HL-60/S4 treated with phorbol 12-myristate 13-acetate at 8.2 ng/mL for 4 days and 3 days (cell line): ENCODE data around the gene TEX19.

ENCODE experiments used
- in situ Hi-C: fragments of 300-500 bp; cut with MboI; formaldehyde crosslinking; loops from 2 replicates; pipeline ENCODE4 v1.15.0; 2022; ENCODE audit warnings: low sequenced_read_pairs

The TEX19 gene, protein sequence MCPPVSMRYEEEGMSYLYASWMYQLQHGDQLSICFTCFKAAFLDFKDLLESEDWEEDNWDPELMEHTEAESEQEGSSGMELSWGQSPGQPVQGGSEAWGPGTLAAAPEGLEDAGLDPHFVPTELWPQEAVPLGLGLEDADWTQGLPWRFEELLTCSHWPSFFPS

DNA sequence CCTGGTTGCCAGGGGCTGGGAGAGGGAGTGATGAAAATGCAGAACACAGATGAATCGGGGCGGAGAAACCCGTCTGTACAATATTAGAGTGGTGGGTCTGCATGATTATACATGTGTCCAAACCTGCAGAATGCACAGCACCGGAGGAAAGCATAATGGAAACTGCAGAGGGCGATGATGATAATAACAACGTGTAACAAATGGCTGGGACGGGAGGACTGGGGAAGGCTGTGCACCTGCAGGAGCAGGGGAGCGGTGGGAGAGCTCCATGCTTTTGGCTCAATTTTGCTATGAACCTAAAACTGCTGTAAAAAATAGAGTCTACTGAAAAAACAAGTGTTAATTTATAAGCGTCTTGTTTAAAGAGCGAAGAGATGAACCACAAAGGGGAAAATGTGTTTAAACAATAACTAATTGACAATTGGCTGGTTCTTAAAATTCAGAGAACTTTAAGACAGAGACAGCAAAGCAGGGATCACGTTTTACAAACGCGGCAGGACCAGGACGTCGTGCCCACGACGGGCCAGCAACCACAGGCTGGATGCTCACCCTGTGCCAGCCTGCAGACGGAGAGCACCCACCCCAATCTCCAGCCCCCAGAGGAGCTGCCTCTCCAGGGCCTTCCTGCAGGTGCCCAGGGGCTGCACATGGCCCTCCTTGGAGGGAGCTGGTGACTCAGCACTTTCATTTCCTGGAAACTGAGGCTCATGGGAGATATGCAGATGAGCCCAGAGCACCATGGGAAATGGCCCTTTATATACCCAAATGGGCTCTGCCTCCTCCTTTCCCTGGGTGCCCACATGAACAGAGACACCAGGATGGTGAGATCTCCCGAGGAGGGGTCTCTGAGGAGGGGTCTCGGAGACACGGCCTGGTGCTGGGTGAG is at the start of gene TEX19:
TSS of gene TEX19 (plus strand) at position 783 of the 886 bp plus-strand sequence. CDS start 2,904 bp downstream, outside the sequence.
- in situ Hi-C loops = no loop called here

DNA sequence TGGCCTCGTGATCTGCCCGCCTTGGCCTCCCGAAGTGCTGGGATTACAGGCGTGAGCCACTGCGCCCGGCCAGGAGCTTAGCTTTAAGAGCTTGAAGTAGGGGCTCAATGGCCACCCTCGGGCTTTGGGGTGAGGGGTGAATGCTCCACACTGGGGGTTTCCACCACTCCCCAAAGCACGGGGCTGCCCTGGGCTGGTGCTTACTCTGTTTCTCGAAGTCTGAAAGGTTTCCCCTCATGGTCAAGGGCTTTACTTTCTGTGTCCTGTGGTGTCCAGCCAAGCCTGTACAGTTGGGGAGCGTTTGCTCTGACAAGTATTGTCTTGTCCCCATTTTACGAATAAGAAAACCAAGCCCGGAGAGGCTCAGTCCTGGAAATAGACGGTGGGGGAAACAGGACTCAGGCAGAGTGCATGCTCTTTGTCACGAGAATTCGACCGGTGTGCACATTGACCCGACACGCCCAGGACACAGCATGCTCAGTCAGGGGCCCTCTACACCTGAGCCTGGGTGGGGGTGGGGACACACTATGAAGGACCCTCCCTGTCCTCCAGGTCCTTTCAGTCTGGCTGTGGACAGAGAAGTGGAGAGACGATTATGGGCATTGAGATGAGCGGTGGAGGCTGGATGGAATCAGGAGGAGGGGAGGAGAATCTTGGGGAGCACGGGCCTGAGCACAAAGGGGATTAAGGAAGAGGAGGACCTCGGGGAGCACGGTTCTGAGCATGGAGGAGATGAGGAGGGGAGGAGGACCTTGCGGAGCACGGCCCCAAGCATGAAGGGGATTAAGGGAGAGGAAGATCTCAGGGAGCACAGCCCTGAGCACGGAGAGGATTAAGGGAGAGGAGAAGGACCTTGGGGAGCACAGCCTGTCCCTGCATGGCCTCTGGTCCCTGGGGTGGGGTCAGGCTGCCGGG is 49.1 kb upstream of the TEX19 start:
- in situ Hi-C loops = no loop called here

DNA sequence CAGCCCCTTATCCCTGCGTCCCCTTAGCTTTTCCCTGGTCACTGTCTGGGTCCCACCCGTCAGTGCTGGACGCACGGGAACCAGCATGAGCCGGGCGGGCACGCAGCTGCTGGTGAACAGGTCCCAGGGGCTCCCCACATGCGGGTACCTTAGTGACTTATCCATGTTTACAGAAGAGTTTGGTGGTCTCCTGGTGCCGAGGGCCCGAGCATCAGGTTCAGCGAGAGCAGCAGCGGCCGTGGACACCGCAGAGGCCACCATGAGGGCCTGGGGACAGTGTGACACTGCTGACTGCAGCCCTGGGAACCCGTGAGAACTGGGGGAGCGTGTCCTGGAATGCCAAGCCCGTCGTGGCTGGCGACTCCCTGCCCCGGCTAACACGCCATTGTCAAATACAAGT is 48.2 kb upstream of the TEX19 start:
- in situ Hi-C loops = no loop called here

GRCh38 chr17:82311971-82312370 is 47.1 kb upstream of the TEX19 start:
- in situ Hi-C loops = no loop called here

DNA sequence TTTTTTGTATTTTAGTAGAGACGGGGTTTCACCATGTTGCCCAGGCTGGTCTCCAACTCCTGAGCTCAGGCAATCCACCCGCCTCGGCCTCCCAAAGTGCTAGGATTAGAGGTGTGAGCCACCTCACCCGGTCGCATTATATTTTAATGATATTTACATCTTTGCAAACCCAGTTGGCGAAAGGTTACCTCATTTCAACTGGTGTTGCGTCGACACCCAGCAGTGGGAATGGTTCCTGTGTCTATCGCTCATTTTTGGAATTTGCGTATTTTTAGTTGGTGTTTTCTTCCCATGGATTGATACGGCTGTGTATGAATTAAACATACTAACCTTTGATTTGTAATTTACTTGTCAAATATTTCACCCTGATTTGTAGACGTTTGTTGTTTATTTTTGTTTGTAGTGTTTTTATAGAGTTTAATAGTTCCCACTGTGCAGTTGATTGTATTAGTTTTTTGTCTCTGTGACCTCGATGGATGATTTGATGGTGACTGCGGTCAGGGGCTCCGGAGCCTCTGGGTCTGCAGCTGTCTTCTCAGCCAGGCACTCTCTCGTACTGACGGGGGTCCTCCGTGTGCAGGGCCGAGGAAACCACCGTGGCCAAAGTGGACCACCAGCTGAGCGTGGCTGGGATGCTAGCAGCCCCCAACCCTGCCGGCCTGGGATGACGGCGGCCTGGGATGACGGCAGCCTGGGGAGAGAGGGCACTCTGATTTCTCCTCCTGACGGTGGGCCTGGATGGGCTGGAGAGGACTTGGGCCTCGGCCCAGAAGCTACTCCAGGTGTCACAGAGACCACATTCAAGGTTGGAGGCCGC is 45.6 kb upstream of the TEX19 start:
- in situ Hi-C loops = no loop called here

GRCh38 chr17:82314012-82314726 is 44.9 kb upstream of the TEX19 start:
- in situ Hi-C loops = no loop called here

DNA sequence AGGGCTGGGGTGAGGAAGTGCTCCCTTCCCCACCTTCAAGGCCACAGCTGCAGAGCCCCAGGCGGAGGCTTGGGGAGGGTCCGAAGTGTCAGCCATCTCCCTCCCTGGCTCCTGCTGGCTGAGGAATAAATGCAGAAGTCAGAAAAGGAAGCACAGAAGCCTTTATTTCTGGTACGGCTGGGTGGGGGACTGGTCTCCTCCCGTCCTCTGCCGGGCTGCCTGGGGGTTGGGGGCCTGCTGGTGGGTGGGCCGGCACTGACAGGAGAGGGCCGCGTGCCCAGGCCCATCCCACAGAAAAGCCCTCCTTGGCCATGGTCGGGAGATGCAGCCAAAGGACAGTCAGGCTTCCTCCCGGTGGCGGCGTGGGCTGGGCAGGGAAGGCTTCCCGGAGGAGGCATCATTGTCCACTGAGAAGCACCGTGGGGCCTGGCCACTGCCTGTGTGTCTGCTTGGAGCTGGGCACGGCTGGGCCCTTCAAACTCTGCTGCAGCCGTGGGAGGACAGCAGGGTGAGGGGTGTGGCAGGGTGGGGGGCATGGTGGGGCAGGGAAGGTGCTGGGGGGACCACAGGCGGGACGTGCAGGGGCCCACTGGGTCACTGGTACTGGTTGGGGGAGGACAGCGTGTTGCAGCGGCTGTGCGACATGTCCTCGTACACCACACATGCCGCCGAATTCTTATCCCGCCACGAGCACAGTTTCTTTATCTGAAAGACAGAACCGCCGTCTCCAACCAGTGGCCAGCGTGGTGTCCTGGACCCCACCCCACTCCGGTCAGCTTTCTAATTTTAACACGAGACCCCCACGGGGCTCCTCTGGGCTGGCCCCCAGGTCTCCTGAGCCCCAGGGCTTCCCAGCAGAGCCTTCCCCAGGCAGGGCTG is 44.1 kb upstream of the TEX19 start:
- in situ Hi-C loops = no loop called here

DNA sequence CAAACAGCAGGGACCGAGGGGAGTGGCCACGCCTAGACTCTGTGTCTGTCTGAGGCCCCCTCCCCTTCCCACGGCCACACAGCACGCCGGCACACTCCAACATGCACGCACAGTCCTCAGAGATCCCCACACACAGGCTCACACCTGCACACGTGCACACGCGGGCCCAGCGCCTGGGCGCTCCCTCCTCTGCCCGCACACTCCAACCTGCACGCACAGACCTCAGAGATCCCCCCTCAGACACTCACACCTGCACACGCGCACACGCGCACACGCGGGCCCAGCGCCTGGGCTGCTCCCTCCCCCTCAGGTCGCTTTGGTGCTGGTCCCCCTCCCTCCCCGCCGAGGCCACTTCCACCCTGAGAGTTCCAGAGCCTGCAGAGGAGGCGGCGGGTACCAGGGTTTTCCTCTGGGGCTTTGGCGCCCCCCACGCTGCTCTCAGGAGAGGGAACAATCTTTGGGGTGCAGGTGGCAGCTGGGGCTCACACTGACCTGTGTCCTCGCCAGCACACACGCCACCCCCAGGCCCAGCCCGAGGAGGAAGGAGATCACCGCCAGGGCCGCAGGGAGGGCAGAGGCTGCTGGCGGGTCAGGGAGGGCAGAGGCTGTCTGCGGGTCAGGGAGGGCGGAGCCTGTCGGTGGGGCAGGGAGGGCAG is 43.2 kb upstream of the TEX19 start:
- in situ Hi-C loops = no loop called here

DNA sequence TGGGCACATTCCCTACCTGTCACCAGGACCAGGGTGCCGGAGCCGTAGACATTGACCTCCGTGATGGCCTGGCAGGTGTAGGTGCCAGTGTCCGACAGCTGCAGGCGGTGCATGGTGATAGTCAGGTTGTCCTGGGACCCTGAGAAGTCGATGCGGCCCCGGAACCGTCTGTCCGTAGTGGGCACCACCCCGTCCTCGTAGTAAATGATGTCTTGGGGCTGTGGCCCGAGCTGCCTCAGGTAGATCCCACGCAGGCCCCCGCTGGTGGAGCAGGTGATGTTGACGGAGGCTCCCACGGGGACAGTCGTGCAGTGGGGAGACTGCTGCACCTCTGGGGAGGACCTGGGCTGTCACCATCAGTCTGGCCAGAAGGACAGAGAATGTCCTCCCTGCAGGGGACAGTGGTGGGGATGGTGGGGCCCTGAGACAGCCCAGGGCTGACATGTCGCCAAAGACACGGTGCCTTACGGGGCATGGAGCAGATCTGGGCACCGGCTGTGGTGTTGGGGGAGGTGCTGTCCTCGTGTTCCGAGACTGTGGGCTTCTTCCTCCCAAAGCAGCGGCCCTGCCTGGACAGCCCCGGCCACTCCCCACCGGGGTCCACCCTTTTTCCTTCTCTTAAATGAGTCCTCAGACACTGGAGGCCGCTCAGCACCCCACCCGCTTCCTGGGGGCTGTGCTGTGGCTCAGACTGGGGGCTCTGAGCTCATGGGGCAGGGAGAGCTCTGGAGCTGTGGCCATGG is 42.2 kb upstream of the TEX19 start:
- in situ Hi-C loops = no loop called here

DNA sequence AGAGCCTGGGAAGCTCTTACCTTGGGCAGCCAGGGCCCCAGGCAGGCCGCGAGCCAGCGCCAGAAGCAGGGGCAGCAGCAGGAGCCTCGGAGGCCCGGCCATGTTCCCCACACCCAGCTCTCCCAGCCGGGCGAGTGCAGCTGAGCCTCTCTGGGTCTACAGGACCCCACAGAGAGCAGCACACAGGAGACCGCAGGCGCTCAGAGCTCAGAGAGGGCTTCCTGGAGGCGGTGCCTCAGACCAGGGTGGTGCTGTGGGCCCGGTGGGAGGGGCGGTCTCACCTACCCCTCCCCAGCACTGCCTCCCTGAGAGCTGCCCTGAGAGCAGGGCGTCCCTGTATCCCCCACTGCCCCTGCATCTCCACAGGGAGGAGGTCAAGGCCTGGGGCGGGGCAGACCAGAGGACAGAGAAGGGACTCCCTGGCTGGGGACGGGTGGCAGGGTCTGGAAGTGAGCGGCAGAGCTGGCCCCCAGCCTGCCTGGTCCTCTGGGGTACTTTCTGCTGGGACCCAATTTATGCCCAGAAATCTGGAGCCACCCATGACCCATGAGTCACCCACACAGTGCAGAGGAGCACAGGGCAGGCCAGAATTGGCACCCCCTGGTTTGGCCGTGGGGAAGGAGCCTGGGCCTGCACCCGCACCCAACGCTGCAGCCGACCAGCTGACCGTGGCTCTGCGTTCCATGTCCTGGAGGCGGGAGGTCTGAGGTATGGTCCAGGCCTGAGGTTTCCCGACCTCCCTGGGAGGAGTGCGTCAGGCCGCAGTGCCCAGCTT is 41.5 kb upstream of the TEX19 start, which contains the start of gene CD7:
TSS of gene CD7 (minus strand) at position 215 of the 775 bp plus-strand sequence. CDS start at position 102, 113 bp downstream.
- in situ Hi-C loops = no loop called here

GRCh38 chr17:82318169-82318498 is 40.9 kb upstream of the TEX19 start:
- in situ Hi-C loops = no loop called here

DNA sequence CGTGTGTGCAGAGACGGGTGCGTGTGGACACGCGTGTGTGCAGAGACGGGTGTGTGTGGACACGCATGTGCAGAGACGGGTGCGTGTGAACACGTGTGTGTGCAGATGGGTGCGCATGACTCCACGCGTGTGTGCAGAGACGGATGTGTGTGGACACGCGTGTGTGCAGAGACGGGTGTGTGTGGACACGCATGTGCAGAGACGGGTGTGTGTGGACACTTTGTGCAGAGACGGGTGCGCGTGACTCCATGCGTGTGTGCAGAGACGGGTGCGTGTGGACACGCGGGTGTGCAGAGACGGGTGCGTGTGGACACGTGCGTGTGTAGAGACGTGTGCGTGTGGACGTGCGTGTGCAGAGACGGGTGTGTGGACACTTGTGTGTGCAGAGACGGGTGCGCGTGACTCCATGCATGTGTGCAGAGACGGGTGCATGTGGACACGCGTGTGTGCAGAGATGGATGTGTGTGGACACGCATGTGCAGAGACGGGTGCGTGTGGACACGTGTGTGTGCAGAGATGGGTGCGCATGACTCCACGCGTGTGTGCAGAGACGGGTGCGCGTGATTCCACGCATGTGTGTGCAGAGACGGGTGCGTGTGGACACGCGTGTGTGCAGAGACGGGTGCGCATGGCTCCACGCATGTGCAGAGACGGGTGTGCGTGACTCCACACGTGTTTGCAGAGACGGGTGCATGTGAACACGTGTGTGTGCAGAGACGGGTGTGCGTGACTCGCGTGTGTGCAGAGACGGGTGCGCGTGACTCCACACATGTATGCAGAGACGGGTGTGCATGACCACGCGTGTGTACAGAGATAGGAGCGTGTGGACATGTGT is 40.1 kb upstream of the TEX19 start:
- in situ Hi-C loops = no loop called here

DNA sequence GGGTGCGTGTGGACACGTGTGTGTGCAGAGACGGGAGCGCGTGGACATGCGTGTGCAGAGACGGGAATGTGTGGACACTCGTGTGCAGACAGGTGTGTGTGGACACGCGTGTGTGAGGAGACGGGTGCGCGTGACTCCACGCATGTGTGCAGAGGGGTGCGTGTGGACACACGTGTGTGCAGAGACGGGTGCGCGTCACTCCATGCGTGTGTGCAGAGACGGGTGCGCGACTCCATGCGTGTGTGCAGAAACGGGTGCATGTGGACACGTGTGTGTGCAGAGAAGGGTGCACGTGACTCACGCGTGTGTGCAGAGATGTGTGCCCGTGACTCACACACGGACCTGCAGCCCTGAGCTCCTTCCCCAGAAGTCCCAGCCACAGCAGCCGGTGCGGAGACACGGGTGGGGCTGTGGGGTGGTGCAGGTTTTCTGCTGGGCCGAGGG is 39.4 kb upstream of the TEX19 start:
- in situ Hi-C loops = no loop called here

- in situ Hi-C loops = no loop called here
These were observed 38.8 kb upstream of the TEX19 start for GRCh38 chr17:82320140-82320840.
